Measurements from ENCODE around the gene FOXQ1. TPM values are rescaled to one million over a fixed set of nuclear protein-coding genes. Genes with fewer than 3 reads are reported as not detected.

The FOXQ1 gene
- total and polyA plus RNA-seq, 4 donors, result 1.5 to 22.9 (median 6.9) TPM

DNA sequence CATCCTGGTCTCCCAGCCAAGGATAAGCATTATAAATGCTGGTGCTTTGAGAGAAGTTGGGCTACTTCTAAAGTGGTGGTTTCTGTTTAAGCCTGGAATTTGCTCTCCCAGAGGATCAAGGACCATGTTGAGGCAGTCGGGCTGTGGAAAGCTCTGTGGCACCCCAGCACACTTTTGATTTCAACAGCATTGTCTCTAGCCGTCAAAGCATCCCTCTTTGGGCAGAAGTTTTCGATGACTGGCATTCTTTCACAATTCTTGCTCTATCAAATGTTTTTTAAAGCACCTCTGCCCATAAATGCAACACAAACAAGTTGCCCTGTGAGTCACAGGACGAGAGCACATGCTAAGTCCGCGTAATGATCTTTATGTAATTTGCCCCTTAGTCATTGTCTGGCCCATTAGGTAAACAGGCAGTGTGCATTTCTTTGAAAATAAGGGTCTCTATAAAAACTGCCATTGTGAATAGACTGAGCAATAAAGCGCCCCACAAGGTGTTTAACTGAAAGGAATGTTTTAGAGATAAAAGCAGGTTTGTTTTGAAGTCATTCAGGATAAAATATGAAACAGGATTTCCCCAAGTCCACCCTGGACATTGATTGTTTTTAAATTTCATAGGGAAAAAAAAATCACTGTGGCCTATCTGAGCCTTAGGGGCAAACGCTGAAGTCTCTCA is 44.7 kb upstream of the FOXQ1 start:
- Histone ChIP-seq H3K27ac (ENCODE audit: low read depth in 1 of 2, low read length in 1 of 2) (no peak overlapping the region), H3K9ac (ENCODE audit: insufficient read depth in 1 of 2, low read length in 2 of 2) (no peak overlapping the region), H3K36me3 (ENCODE audit: control insufficient read depth in 4 of 4, insufficient read depth in 4 of 4, low read length in 4 of 4) (no peaks in the 10 kb centered on the region), H3K4me3 (no peak overlapping the region), H3K4me1 (ENCODE audit: control insufficient read depth in 5 of 5, insufficient read depth in 5 of 5, low read length in 5 of 5) (no peaks in the 10 kb centered on the region), H3K9me3 (ENCODE audit: control insufficient read depth in 4 of 4, insufficient read depth in 3 of 4, low read length in 3 of 4) (peaks cover 0 to under 1% (median 0%) of the 10 kb centered on the region in 4 donors), H3K27me3 (ENCODE audit: control insufficient read depth in 3 of 3, insufficient read depth in 3 of 3, low read length in 2 of 3) (no peaks in the 10 kb centered on the region)
- TF ChIP-seq, protein P1, sequence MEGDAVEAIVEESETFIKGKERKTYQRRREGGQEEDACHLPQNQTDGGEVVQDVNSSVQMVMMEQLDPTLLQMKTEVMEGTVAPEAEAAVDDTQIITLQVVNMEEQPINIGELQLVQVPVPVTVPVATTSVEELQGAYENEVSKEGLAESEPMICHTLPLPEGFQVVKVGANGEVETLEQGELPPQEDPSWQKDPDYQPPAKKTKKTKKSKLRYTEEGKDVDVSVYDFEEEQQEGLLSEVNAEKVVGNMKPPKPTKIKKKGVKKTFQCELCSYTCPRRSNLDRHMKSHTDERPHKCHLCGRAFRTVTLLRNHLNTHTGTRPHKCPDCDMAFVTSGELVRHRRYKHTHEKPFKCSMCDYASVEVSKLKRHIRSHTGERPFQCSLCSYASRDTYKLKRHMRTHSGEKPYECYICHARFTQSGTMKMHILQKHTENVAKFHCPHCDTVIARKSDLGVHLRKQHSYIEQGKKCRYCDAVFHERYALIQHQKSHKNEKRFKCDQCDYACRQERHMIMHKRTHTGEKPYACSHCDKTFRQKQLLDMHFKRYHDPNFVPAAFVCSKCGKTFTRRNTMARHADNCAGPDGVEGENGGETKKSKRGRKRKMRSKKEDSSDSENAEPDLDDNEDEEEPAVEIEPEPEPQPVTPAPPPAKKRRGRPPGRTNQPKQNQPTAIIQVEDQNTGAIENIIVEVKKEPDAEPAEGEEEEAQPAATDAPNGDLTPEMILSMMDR (IDR thresholded peaks at IDR 0.05; ENCODE audit: control extremely low read depth, extremely low read depth), result no peak
- WGBS, 2 donors, result 76 to 80% methylated on average over 8 of the region's 8 CpGs
- no peak for DNase-seq
- no peak for ATAC-seq (ENCODE audit: insufficient read depth, low FRiP score)

DNA sequence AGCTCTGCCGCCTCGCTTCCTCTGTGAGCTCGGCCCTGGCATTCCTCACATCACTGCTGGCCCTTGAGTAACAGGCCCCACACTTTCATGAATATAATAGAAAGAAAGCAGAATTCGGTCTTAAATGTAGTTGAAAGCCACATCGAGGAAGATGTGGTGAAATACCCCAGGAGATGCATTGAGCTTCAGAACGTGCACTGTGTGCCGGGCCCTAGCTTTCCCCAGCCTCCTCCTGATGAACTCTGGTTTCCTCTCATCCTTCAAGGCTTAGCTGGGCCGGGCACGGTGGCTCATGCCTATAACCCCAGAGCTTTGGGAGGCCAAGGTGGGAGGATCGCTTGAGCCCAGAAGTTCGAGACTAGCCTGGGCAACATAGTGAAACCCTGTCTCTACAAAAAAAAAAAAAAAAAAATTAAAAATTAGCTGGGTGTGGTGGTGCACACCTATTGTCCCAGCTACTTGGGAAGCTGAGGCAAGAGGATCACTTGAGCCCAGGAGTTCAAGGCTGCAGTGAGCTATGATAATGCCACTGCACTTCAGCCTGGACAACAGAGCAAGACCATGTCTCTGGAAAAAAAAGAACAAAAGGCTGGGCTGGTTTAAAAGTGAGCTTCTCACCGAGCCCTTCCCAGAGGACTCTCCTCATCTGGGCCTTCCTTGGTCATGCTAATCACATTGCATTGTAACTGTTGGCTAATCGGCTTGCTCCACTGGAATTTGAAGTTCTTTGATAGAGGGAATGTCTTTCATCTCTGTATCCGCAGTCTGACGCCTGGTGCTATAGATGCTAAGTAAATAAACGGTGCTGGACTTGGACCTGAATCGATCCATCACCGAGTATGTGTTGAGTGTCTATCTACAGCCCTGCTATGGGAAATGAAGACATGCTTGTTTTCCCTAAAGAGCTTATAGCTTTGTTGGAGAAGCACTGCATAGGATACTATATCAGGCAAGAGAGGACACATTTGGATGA is 43.8 kb upstream of the FOXQ1 start:
- ATAC-seq (ENCODE audit: insufficient read depth, low FRiP score) (no peak), DNase-seq (no peak)
- H3K27me3 ChIP-seq (ENCODE audit: control insufficient read depth in 3 of 3, insufficient read depth in 3 of 3, low read length in 2 of 3), result no peaks in the 10 kb centered on the region
- H3K9ac ChIP-seq (ENCODE audit: insufficient read depth in 1 of 2, low read length in 2 of 2), result no peak overlapping the region
- H3K4me3 ChIP-seq, result no peak overlapping the region
- no peak overlapping the region for H3K27ac ChIP-seq (ENCODE audit: low read depth in 1 of 2, low read length in 1 of 2)
- no peaks in the 10 kb centered on the region for H3K36me3 ChIP-seq (ENCODE audit: control insufficient read depth in 4 of 4, insufficient read depth in 4 of 4, low read length in 4 of 4)
- WGBS, 2 donors, result 86 to 90% methylated on average over 18 of the region's 18 CpGs
- H3K4me1 ChIP-seq (ENCODE audit: control insufficient read depth in 5 of 5, insufficient read depth in 5 of 5, low read length in 5 of 5), result no peaks in the 10 kb centered on the region
- TF ChIP-seq, protein P1 (IDR thresholded peaks at IDR 0.05; ENCODE audit: control extremely low read depth, extremely low read depth), result no peak
- peaks cover 0 to 2% (median 0%) of the 10 kb centered on the region in 4 donors for H3K9me3 ChIP-seq (ENCODE audit: control insufficient read depth in 4 of 4, insufficient read depth in 3 of 4, low read length in 3 of 4)

DNA sequence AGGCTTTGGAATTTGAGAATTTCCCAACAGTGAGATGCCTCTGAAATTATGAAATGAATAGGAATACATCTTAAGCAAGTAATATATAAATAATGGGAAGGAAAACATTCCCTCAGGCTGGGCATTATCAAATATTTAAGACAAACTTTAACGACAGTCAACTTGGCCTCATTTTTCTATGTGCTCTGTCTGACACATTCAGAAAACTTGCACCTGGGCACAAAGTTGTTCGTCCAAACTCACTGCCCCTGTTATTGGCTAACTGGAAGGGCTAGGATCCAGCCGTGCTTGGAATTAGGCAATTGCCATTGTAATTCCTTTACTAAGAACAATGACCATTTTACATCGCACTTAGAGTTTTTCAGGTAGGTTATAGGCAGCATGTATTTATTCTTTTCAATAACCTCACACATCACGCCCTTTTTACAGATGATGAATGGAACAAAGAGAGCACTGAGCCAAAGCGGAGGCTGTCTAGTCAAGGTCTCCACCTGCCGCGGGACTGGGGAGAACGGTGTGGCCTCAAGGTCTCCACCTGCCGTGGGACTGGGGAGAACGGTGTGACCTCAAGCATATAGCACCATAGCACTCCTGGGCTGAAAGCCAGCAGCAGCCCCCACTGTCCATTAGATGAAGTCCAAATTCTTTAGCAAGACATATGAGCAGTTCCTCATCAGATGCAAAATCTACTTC is 40.7 kb upstream of the FOXQ1 start:
- H3K9me3 ChIP-seq (ENCODE audit: control insufficient read depth in 4 of 4, insufficient read depth in 3 of 4, low read length in 3 of 4), result peaks cover 0 to 2% (median under 1%) of the 10 kb centered on the region in 4 donors
- no peak overlapping the region for H3K27ac ChIP-seq (ENCODE audit: low read depth in 1 of 2, low read length in 1 of 2)
- no peaks in the 10 kb centered on the region for H3K27me3 ChIP-seq (ENCODE audit: control insufficient read depth in 3 of 3, insufficient read depth in 3 of 3, low read length in 2 of 3)
- TF ChIP-seq, protein P1 (IDR thresholded peaks at IDR 0.05; ENCODE audit: control extremely low read depth, extremely low read depth), result no peak
- H3K36me3 ChIP-seq (ENCODE audit: control insufficient read depth in 4 of 4, insufficient read depth in 4 of 4, low read length in 4 of 4), result no peaks in the 10 kb centered on the region
- DNase-seq (no peak), ATAC-seq (ENCODE audit: insufficient read depth, low FRiP score) (no peak)
- H3K9ac ChIP-seq (ENCODE audit: insufficient read depth in 1 of 2, low read length in 2 of 2), result no peak overlapping the region
- WGBS, 2 donors, result 87 to 94% methylated on average over 11 of the region's 11 CpGs
- H3K4me3 ChIP-seq, result no peak overlapping the region
- H3K4me1 ChIP-seq (ENCODE audit: control insufficient read depth in 5 of 5, insufficient read depth in 5 of 5, low read length in 5 of 5), result no peaks in the 10 kb centered on the region
